Peyer's patch (tissue), 4 donors: ENCODE results near the gene ZNF792.

ENCODE experiments used
- CTCF ChIP-seq, 6 experiments: fragments of 450-650 bp in 4 of 6; fragments of 200-600 bp in 2 of 6; sonication (generic) in 1 of 6; IDR thresholded peaks; one replicate each; pipeline ENCODE4 v1.5.1; 2017 to 2019; ENCODE audit warnings: antibody characterized with exemption in 6 of 6, mild to moderate bottlenecking in 3 of 6, moderate library complexity in 1 of 6
- POLR2A ChIP-seq, 2 donors: fragments of 450-650 bp; IDR thresholded peaks; one replicate each; pipeline ENCODE4 v1.5.1; 2017; ENCODE audit warnings: antibody characterized with exemption in 2 of 2, mild to moderate bottlenecking in 2 of 2, moderate library complexity in 2 of 2

- TF ChIP-seq CTCF (IDR thresholded peaks at IDR 0.05) (no peak), POLR2A (IDR thresholded peaks at IDR 0.05) (no peak)
Observed at GRCh38 chr19:34983786-34984185, 19.8 kb upstream of the ZNF792 start.
